Erythroblast (primary cell): ENCODE results near the gene CCDC134.

Experiments used
- GATA1 ChIP-seq: IDR thresholded peaks from 2 replicates; pipeline ENCODE4 v1.6.1; 2011; ENCODE audit warnings: low read depth, mild to moderate bottlenecking, control low read depth, low read length, moderate library complexity
- POLR2A ChIP-seq: IDR thresholded peaks from 2 replicates; pipeline ENCODE4 v1.6.1; 2011; ENCODE audit warnings: mild to moderate bottlenecking, low read length

DNA sequence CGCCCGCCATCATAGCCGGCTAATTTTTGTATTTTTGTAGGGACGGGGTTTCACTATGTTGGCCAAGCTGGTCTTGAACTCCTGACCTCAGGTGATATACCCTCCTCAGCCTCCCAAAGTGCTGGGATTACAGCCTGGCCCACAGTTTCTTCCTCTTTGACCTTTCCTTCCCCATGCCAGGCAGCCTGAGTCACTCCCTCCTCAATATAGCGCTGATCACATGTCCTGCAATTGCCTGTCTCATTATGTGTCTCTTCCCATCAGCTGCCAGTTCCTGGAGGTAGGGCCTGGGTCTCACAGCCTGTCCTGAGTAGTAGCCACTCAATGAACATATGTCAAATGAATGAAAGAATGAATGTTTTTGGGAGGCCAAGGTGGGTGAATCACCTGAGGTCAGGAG lies 43.0 kb upstream of the CCDC134 start:
- TF ChIP-seq POLR2A (no peak), GATA1 (no peak)
